ENCODE measurements around the gene ETS1.

Gene ETS1

GRCh38 chr11:128424851-128425285 lies 162.5 kb downstream of the ETS1 start:
- H2AFZ ChIP-seq (ENCODE audit: low read length): no peak overlapping the region
- no peaks in the 10 kb centered on the region for H3K79me2 ChIP-seq (ENCODE audit: insufficient read depth, low read length)
- no peak overlapping the region for H3K4me3 ChIP-seq (ENCODE audit: low read depth, low read length, poor library complexity, severe bottlenecking)
- no peaks in the 10 kb centered on the region for H3K27me3 ChIP-seq (ENCODE audit: insufficient read depth, low read length)
- no peaks in the 10 kb centered on the region for H3K9me2 ChIP-seq (ENCODE audit: low read depth, low read length)
- TF ChIP-seq EZH2 (IDR thresholded peaks at IDR 0.05; ENCODE audit: borderline replicate concordance, low read length): no peak
- TF ChIP-seq, protein P1, sequence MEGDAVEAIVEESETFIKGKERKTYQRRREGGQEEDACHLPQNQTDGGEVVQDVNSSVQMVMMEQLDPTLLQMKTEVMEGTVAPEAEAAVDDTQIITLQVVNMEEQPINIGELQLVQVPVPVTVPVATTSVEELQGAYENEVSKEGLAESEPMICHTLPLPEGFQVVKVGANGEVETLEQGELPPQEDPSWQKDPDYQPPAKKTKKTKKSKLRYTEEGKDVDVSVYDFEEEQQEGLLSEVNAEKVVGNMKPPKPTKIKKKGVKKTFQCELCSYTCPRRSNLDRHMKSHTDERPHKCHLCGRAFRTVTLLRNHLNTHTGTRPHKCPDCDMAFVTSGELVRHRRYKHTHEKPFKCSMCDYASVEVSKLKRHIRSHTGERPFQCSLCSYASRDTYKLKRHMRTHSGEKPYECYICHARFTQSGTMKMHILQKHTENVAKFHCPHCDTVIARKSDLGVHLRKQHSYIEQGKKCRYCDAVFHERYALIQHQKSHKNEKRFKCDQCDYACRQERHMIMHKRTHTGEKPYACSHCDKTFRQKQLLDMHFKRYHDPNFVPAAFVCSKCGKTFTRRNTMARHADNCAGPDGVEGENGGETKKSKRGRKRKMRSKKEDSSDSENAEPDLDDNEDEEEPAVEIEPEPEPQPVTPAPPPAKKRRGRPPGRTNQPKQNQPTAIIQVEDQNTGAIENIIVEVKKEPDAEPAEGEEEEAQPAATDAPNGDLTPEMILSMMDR (IDR thresholded peaks at IDR 0.05; ENCODE audit: low read length): no peak
- H3K4me2 ChIP-seq (ENCODE audit: low read length): no peak overlapping the region
- no peak overlapping the region for H3K27ac ChIP-seq (ENCODE audit: low read depth, low read length, poor library complexity, severe bottlenecking)
- H3K4me1 ChIP-seq (ENCODE audit: insufficient read depth, low read length, severe bottlenecking): peaks cover 31% of the 10 kb centered on the region
- no peaks in the 10 kb centered on the region for H4K20me1 ChIP-seq (ENCODE audit: insufficient read depth, low read length)
- no peaks in the 10 kb centered on the region for H3F3A ChIP-seq (ENCODE audit: insufficient read depth, low read length)
- H3K36me3 ChIP-seq (ENCODE audit: insufficient read depth, low read length): no peaks in the 10 kb centered on the region
- H3K9me3 ChIP-seq (ENCODE audit: low read length): no peaks in the 10 kb centered on the region
- H3K9ac ChIP-seq (ENCODE audit: low read length): no peak overlapping the region

DNA sequence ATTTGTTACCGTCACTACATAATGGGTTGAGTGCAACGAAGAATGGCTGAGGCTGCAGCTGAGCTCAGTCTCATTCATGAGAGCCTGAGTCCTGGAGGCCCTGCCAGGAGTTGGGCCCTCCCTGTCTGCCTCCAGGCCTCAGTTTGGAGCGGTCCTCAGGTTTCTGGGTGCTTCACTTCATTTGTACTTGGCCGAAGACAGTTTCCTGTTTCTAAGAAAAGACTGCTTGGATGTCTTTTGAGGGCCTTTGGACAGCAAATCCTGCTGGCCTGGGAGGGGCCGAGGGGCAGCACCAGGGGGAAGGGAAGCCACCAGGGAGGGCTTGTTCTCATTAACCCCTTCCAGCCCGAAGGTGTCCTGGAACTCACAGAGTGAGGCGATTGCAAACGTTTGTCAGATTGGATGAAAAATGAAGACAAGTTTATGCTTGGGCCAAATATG lies 163.1 kb downstream of the ETS1 start:
- no peak overlapping the region for H3K9ac ChIP-seq (ENCODE audit: low read length)
- H3K79me2 ChIP-seq (ENCODE audit: insufficient read depth, low read length): no peaks in the 10 kb centered on the region
- no peaks in the 10 kb centered on the region for H3F3A ChIP-seq (ENCODE audit: insufficient read depth, low read length)
- H3K4me3 ChIP-seq (ENCODE audit: low read depth, low read length, poor library complexity, severe bottlenecking): no peak overlapping the region
- no peak overlapping the region for H3K4me2 ChIP-seq (ENCODE audit: low read length)
- H4K20me1 ChIP-seq (ENCODE audit: insufficient read depth, low read length): no peaks in the 10 kb centered on the region
- TF ChIP-seq, protein P1 (IDR thresholded peaks at IDR 0.05; ENCODE audit: low read length): no peak
- TF ChIP-seq EZH2 (IDR thresholded peaks at IDR 0.05; ENCODE audit: borderline replicate concordance, low read length): no peak
- no peaks in the 10 kb centered on the region for H3K36me3 ChIP-seq (ENCODE audit: insufficient read depth, low read length)
- H2AFZ ChIP-seq (ENCODE audit: low read length): no peak overlapping the region
- H3K27ac ChIP-seq (ENCODE audit: low read depth, low read length, poor library complexity, severe bottlenecking): no peak overlapping the region
- no peaks in the 10 kb centered on the region for H3K27me3 ChIP-seq (ENCODE audit: insufficient read depth, low read length)
- H3K4me1 ChIP-seq (ENCODE audit: insufficient read depth, low read length, severe bottlenecking): peaks cover 31% of the 10 kb centered on the region
- H3K9me3 ChIP-seq (ENCODE audit: low read length): no peaks in the 10 kb centered on the region
- no peaks in the 10 kb centered on the region for H3K9me2 ChIP-seq (ENCODE audit: low read depth, low read length)

DNA sequence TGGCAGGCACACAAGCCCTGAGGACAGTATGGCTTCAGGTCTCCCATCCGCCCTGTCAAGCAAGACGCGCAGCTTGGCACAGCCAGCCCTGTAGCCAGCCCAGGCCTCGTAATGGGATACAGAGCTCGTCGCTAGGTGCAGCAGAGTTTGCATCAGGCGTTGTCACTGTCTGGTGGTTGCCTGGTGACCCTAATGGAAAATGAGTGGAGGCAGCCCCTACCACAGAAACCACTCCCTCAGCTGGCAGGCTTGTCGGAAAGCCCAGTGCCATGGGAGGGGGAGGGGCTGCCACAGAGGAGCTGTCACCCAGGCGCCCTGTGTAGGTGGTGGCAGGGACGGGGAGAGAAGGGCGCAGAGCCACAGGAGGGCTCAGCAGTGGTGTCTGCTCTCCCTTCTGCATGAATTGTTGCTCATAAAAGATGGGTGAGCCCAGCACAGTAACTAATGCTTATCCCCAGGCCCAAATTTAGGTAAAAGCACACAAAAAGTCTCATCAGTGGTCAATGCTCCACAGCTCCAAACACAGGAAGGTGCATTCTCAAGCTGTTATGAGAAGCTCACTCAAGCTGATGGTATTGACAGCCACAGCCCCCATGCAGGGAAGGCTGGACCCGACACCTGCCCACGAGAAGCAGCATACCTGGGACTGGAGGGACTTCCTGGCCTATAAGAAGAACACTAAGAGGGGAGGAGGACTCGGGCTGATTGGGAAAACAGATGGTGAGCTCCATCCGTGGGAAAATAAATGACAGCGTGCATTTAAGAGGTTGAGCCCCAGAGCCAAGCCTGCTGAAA lies 164.6 kb downstream of the ETS1 start:
- TF ChIP-seq, protein P1 (IDR thresholded peaks at IDR 0.05; ENCODE audit: low read length): no peak
- TF ChIP-seq EZH2 (IDR thresholded peaks at IDR 0.05; ENCODE audit: borderline replicate concordance, low read length): no peak
- no peak overlapping the region for H2AFZ ChIP-seq (ENCODE audit: low read length)
- no peaks in the 10 kb centered on the region for H3K27me3 ChIP-seq (ENCODE audit: insufficient read depth, low read length)

More for the DNA sequence above, 164.6 kb downstream of the ETS1 start:
- Histone ChIP-seq H3K36me3 (ENCODE audit: insufficient read depth, low read length) (no peaks in the 10 kb centered on the region), H3K4me3 (ENCODE audit: low read depth, low read length, poor library complexity, severe bottlenecking) (no peak overlapping the region), H3K9ac (ENCODE audit: low read length) (no peak overlapping the region), H3K4me2 (ENCODE audit: low read length) (peak overlapping the region; percentile 50; the same call in 1 of the 2 replicates), H4K20me1 (ENCODE audit: insufficient read depth, low read length) (no peaks in the 10 kb centered on the region), H3K9me3 (ENCODE audit: low read length) (no peaks in the 10 kb centered on the region), H3K27ac (ENCODE audit: low read depth, low read length, poor library complexity, severe bottlenecking) (no peak overlapping the region), H3F3A (ENCODE audit: insufficient read depth, low read length) (no peaks in the 10 kb centered on the region), H3K9me2 (ENCODE audit: low read depth, low read length) (no peaks in the 10 kb centered on the region), H3K4me1 (ENCODE audit: insufficient read depth, low read length, severe bottlenecking) (peaks cover 31% of the 10 kb centered on the region), H3K79me2 (ENCODE audit: insufficient read depth, low read length) (no peaks in the 10 kb centered on the region)

All from OCI-LY1 (cell line).